DOHH2 (cell line): ENCODE measurements around the gene APC.

Experiments used
- H3F3A ChIP-seq: fragments of 200-600 bp; sonication (generic), shearing (Covaris generic); 2 replicates; pipeline ENCODE4 v1.6.0; 2016; ENCODE audit warnings: antibody characterized with exemption, mild to moderate bottlenecking; ENCODE audit not compliant: control insufficient read depth, insufficient read depth
- H3K27ac ChIP-seq: fragments of 200-600 bp; sonication (generic); 2 replicates; pipeline ENCODE4 v1.5.1; 2014; ENCODE audit warnings: low read depth, mild to moderate bottlenecking, low read length, moderate library complexity
- H3K27me3 ChIP-seq: fragments of 200-600 bp; sonication (generic); 2 replicates; pipeline ENCODE4 v1.6.1; 2014; ENCODE audit warnings: mild to moderate bottlenecking, low read length, mixed read lengths; ENCODE audit not compliant: control insufficient read depth
- H3K36me3 ChIP-seq: fragments of 200-600 bp; sonication (generic); 2 replicates; pipeline ENCODE4 v1.6.1; 2014; ENCODE audit warnings: mild to moderate bottlenecking, low read length, moderate library complexity, mixed read lengths; ENCODE audit not compliant: control insufficient read depth
- H3K4me1 ChIP-seq: fragments of 200-600 bp; sonication (generic); 2 replicates; pipeline ENCODE4 v1.6.1; 2014; ENCODE audit warnings: mild to moderate bottlenecking, low read length, mixed read lengths; ENCODE audit not compliant: control insufficient read depth
- H3K4me2 ChIP-seq: fragments of 200-600 bp; sonication (generic); 2 replicates; pipeline ENCODE4 v1.6.0; 2014; ENCODE audit warnings: mild to moderate bottlenecking, low read length, moderate library complexity
- H3K4me3 ChIP-seq: fragments of 200-600 bp; sonication (generic); 2 replicates; pipeline ENCODE4 v1.5.1; 2014; ENCODE audit warnings: mild to moderate bottlenecking, low read length, mixed read lengths
- H3K79me2 ChIP-seq: fragments of 200-600 bp; sonication (generic); 2 replicates; pipeline ENCODE4 v1.6.1; 2014; ENCODE audit warnings: mild to moderate bottlenecking, low read length, mixed read lengths; ENCODE audit not compliant: control insufficient read depth
- H3K9me2 ChIP-seq: fragments of 200-600 bp; sonication (generic); replicated peaks from 2 replicates; pipeline ENCODE4 v1.6.1; 2014; ENCODE audit warnings: mild to moderate bottlenecking, low read length, mixed read lengths; ENCODE audit not compliant: control insufficient read depth
- H3K9me3 ChIP-seq: fragments of 200-600 bp; sonication (generic); 2 replicates; pipeline ENCODE4 v1.6.1; 2014; ENCODE audit warnings: antibody characterized with exemption, low read length, mixed read lengths; ENCODE audit not compliant: control insufficient read depth, insufficient read depth
- H4K20me1 ChIP-seq: fragments of 200-600 bp; sonication (generic); 2 replicates; pipeline ENCODE4 v1.6.0; 2014; ENCODE audit warnings: low read depth, mild to moderate bottlenecking, antibody characterized with exemption, low read length, moderate library complexity; ENCODE audit not compliant: control insufficient read depth, insufficient read depth
- CTCF ChIP-seq: fragments of 200-600 bp; sonication (generic); IDR thresholded peaks from one replicate; pipeline ENCODE4 v1.5.1; 2014; ENCODE audit warnings: antibody characterized with exemption, mild to moderate bottlenecking, low read depth, low read length; ENCODE audit not compliant: poor library complexity, severe bottlenecking
- EZH2phosphoT487 ChIP-seq: fragments of 200-600 bp; sonication (generic); IDR thresholded peaks from 2 replicates; pipeline ENCODE4 v1.6.1; 2017; ENCODE audit warnings: borderline replicate concordance, mild to moderate bottlenecking, antibody characterized with exemption, low read length, moderate library complexity, mixed read lengths

The APC gene

GRCh38 chr5:112848116-112848811 is 110.6 kb downstream of the APC start:
- Histone ChIP-seq H3K4me3 (no peak overlapping the region), H3K79me2 (no peaks in the 10 kb centered on the region), H4K20me1 (no peaks in the 10 kb centered on the region), H3K9me2 (no peaks in the 10 kb centered on the region), H3K27me3 (no peaks in the 10 kb centered on the region), H3K36me3 (no peaks in the 10 kb centered on the region), H3K4me2 (peak overlapping the region; percentile 35), H3K4me1 (peaks cover 10% of the 10 kb centered on the region), H3F3A (peaks cover 10% of the 10 kb centered on the region), H3K27ac (no peak overlapping the region), H3K9me3 (no peaks in the 10 kb centered on the region)
- TF ChIP-seq CTCF = peak; percentile 64
- TF ChIP-seq EZH2phosphoT487 = no peak

- Histone ChIP-seq H3K4me2 (no peak overlapping the region), H3K27ac (no peak overlapping the region), H3K4me3 (no peak overlapping the region), H3K36me3 (no peaks in the 10 kb centered on the region), H3K9me3 (no peaks in the 10 kb centered on the region), H3K27me3 (no peaks in the 10 kb centered on the region), H4K20me1 (no peaks in the 10 kb centered on the region), H3K4me1 (peaks cover 10% of the 10 kb centered on the region), H3K79me2 (no peaks in the 10 kb centered on the region), H3F3A (peaks cover 10% of the 10 kb centered on the region), H3K9me2 (no peaks in the 10 kb centered on the region)
- TF ChIP-seq CTCF = no peak
- TF ChIP-seq EZH2phosphoT487 = no peak
Observed at GRCh38 chr5:112849912-112850311, 112.2 kb downstream of the APC start.

GRCh38 chr5:112854651-112855050 is 117.0 kb downstream of the APC start:
- H3K36me3 ChIP-seq = no peaks in the 10 kb centered on the region
- peaks cover 2% of the 10 kb centered on the region; the same call in 1 of the 2 replicates for H3K4me1 ChIP-seq
- H3K9me3 ChIP-seq = no peaks in the 10 kb centered on the region
- H3K4me2 ChIP-seq = no peak overlapping the region
- H3K27me3 ChIP-seq = no peaks in the 10 kb centered on the region
- no peak overlapping the region for H3K4me3 ChIP-seq
- no peaks in the 10 kb centered on the region for H4K20me1 ChIP-seq
- no peaks in the 10 kb centered on the region for H3K79me2 ChIP-seq
- no peaks in the 10 kb centered on the region for H3F3A ChIP-seq
- no peak overlapping the region for H3K27ac ChIP-seq
- TF ChIP-seq CTCF (no peak), EZH2phosphoT487 (no peak)
- H3K9me2 ChIP-seq = no peaks in the 10 kb centered on the region
